ENCODE results near the gene TMA7.

Gene TMA7

GRCh38 chr3:48426944-48427629, 13.0 kb upstream of the TMA7 start:
- no peak overlapping the region for H3K4me3 Mint-ChIP-seq
- H3K4me1 Mint-ChIP-seq = peaks cover 4% of the 10 kb centered on the region
- H3K27ac Mint-ChIP-seq = no peak overlapping the region
- no peaks in the 10 kb centered on the region for H3K9me3 Mint-ChIP-seq
- H3K36me3 Mint-ChIP-seq = no peaks in the 10 kb centered on the region
- H3K27me3 Mint-ChIP-seq = no peaks in the 10 kb centered on the region

GRCh38 chr3:48427630-48427962, 12.5 kb upstream of the TMA7 start:
- Mint-ChIP-seq H3K9me3 (no peaks in the 10 kb centered on the region), H3K36me3 (no peaks in the 10 kb centered on the region), H3K4me1 (peaks cover 4% of the 10 kb centered on the region), H3K27ac (no peak overlapping the region), H3K4me3 (peak overlapping the region; percentile 44), H3K27me3 (no peaks in the 10 kb centered on the region)

- Mint-ChIP-seq H3K9me3 (no peaks in the 10 kb centered on the region), H3K27ac (no peak overlapping the region), H3K4me3 (peak overlapping the region; percentile 44), H3K36me3 (no peaks in the 10 kb centered on the region), H3K4me1 (peaks cover 4% of the 10 kb centered on the region), H3K27me3 (no peaks in the 10 kb centered on the region)
Observed at GRCh38 chr3:48428088-48428571, 11.9 kb upstream of the TMA7 start.

- Mint-ChIP-seq H3K4me3 (peak overlapping the region; percentile 44), H3K27ac (no peak overlapping the region), H3K9me3 (no peaks in the 10 kb centered on the region), H3K4me1 (peaks cover 4% of the 10 kb centered on the region), H3K36me3 (no peaks in the 10 kb centered on the region), H3K27me3 (no peaks in the 10 kb centered on the region)
Observed at GRCh38 chr3:48428572-48429316, 11.3 kb upstream of the TMA7 start.

- peak overlapping the region; percentile 80 for H3K4me3 Mint-ChIP-seq
- no peak overlapping the region for H3K27ac Mint-ChIP-seq
- H3K4me1 Mint-ChIP-seq = peaks cover 9% of the 10 kb centered on the region
- H3K9me3 Mint-ChIP-seq = no peaks in the 10 kb centered on the region
- H3K27me3 Mint-ChIP-seq = no peaks in the 10 kb centered on the region
- no peaks in the 10 kb centered on the region for H3K36me3 Mint-ChIP-seq
Observed at GRCh38 chr3:48429317-48429959, 10.6 kb upstream of the TMA7 start.

- no peaks in the 10 kb centered on the region for H3K9me3 Mint-ChIP-seq
- H3K27me3 Mint-ChIP-seq = no peaks in the 10 kb centered on the region
- peaks cover 13% of the 10 kb centered on the region for H3K4me1 Mint-ChIP-seq
- no peak within 1 kb of the TSS for H3K27ac Mint-ChIP-seq
- no peaks in the 10 kb centered on the region for H3K36me3 Mint-ChIP-seq
- peak within 1 kb of the TSS; percentile 80 for H3K4me3 Mint-ChIP-seq
Observed at GRCh38 chr3:48429960-48430707, 9.9 kb upstream of the TMA7 start, which contains the start of gene PLXNB1. Gene PLXNB1 (minus strand): TSS chr3:48430086. CDS start chr3:48424611, 5,475 bp downstream.

GRCh38 chr3:48430708-48431101, 9.4 kb upstream of the TMA7 start:
- Mint-ChIP-seq H3K4me3 (peak overlapping the region; percentile 54), H3K27ac (no peak overlapping the region), H3K4me1 (peaks cover 13% of the 10 kb centered on the region), H3K9me3 (no peaks in the 10 kb centered on the region), H3K27me3 (no peaks in the 10 kb centered on the region), H3K36me3 (no peaks in the 10 kb centered on the region)

GRCh38 chr3:48431224-48432029, 8.6 kb upstream of the TMA7 start:
- Mint-ChIP-seq H3K27ac (no peak overlapping the region), H3K4me3 (peak overlapping the region; percentile 54), H3K4me1 (peaks cover 13% of the 10 kb centered on the region), H3K36me3 (no peaks in the 10 kb centered on the region), H3K27me3 (no peaks in the 10 kb centered on the region), H3K9me3 (no peaks in the 10 kb centered on the region)

GRCh38 chr3:48432411-48433371, 7.4 kb upstream of the TMA7 start:
- H3K27me3 Mint-ChIP-seq = no peaks in the 10 kb centered on the region
- no peaks in the 10 kb centered on the region for H3K9me3 Mint-ChIP-seq
- H3K4me3 Mint-ChIP-seq = no peak overlapping the region
- H3K4me1 Mint-ChIP-seq = peaks cover 13% of the 10 kb centered on the region
- H3K36me3 Mint-ChIP-seq = no peaks in the 10 kb centered on the region
- H3K27ac Mint-ChIP-seq = no peak overlapping the region

GRCh38 chr3:48433472-48434118, 6.5 kb upstream of the TMA7 start:
- Mint-ChIP-seq H3K4me3 (no peak overlapping the region), H3K27me3 (no peaks in the 10 kb centered on the region), H3K36me3 (no peaks in the 10 kb centered on the region), H3K27ac (no peak overlapping the region), H3K4me1 (peaks cover 18% of the 10 kb centered on the region), H3K9me3 (no peaks in the 10 kb centered on the region)

GRCh38 chr3:48434591-48435222, 5.3 kb upstream of the TMA7 start:
- H3K4me3 Mint-ChIP-seq = no peak overlapping the region
- H3K27me3 Mint-ChIP-seq = no peaks in the 10 kb centered on the region
- no peak overlapping the region for H3K27ac Mint-ChIP-seq
- peaks cover 26% of the 10 kb centered on the region for H3K4me1 Mint-ChIP-seq
- no peaks in the 10 kb centered on the region for H3K9me3 Mint-ChIP-seq
- no peaks in the 10 kb centered on the region for H3K36me3 Mint-ChIP-seq

GRCh38 chr3:48435223-48435595, 4.8 kb upstream of the TMA7 start:
- no peaks in the 10 kb centered on the region for H3K36me3 Mint-ChIP-seq
- H3K27me3 Mint-ChIP-seq = no peaks in the 10 kb centered on the region
- H3K4me1 Mint-ChIP-seq = peaks cover 30% of the 10 kb centered on the region
- no peaks in the 10 kb centered on the region for H3K9me3 Mint-ChIP-seq
- H3K27ac Mint-ChIP-seq = no peak overlapping the region
- H3K4me3 Mint-ChIP-seq = no peak overlapping the region

GRCh38 chr3:48435774-48436476, 4.1 kb upstream of the TMA7 start:
- H3K36me3 Mint-ChIP-seq = no peaks in the 10 kb centered on the region
- H3K9me3 Mint-ChIP-seq = no peaks in the 10 kb centered on the region
- no peaks in the 10 kb centered on the region for H3K27me3 Mint-ChIP-seq
- no peak overlapping the region for H3K4me3 Mint-ChIP-seq
- no peak overlapping the region for H3K27ac Mint-ChIP-seq
- peaks cover 28% of the 10 kb centered on the region for H3K4me1 Mint-ChIP-seq

Measured in activated naive CD4-positive, alpha-beta T cell treated with anti-CD3 and anti-CD28 coated beads, Interleukin-2, amount 50 U/mL, for 24 hours (primary cell).